SU-DHL-6 (cell line): ENCODE data around the gene RABGGTA.

ENCODE experiments used
- H2AFZ ChIP-seq: fragments of 200-600 bp; sonication (generic); 2 replicates; pipeline ENCODE4 v1.6.1; 2014; ENCODE audit warnings: low read depth, mild to moderate bottlenecking, moderate library complexity, mixed read lengths, antibody characterized with exemption, low read length; ENCODE audit not compliant: severe bottlenecking
- H3F3A ChIP-seq: fragments of 200-600 bp; shearing (Covaris generic); 2 replicates; pipeline ENCODE4 v1.6.0; 2016; ENCODE audit warnings: antibody characterized with exemption, mild to moderate bottlenecking; ENCODE audit not compliant: insufficient read depth
- H3K27ac ChIP-seq: fragments of 200-600 bp; sonication (generic); 2 replicates; pipeline ENCODE4 v1.5.1; 2016; ENCODE audit warnings: low read depth, mild to moderate bottlenecking, low read length, moderate library complexity, mixed read lengths
- H3K27me3 ChIP-seq: fragments of 200-600 bp; sonication (generic), shearing (Covaris generic); 2 replicates; pipeline ENCODE4 v1.6.0; 2014; ENCODE audit warnings: mild to moderate bottlenecking, low read length
- H3K36me3 ChIP-seq: fragments of 200-600 bp; sonication (generic); 2 replicates; pipeline ENCODE4 v1.6.1; 2014; ENCODE audit warnings: mild to moderate bottlenecking, low read length, mixed read lengths
- H3K4me2 ChIP-seq: fragments of 300-600, 200-600 bp; shearing (Covaris generic), sonication (generic); 2 replicates; pipeline ENCODE4 v1.6.0; 2014; ENCODE audit warnings: low read length, low read depth, mild to moderate bottlenecking; ENCODE audit not compliant: poor library complexity, severe bottlenecking
- H3K4me3 ChIP-seq: fragments of 200-600 bp; sonication (generic); 2 replicates; pipeline ENCODE4 v1.5.1; 2014; ENCODE audit warnings: antibody characterized with exemption, low read length, mild to moderate bottlenecking, mixed read lengths; ENCODE audit not compliant: insufficient read depth, poor library complexity, severe bottlenecking
- H3K79me2 ChIP-seq: fragments of 200-600 bp; sonication (generic); 2 replicates; pipeline ENCODE4 v1.6.1; 2014; ENCODE audit warnings: mild to moderate bottlenecking, low read length, moderate library complexity; ENCODE audit not compliant: insufficient read depth
- H3K9ac ChIP-seq: fragments of 200-600 bp; sonication (generic); 2 replicates; pipeline ENCODE4 v1.7.0; 2014; ENCODE audit warnings: mild to moderate bottlenecking, low read length
- H3K9me2 ChIP-seq: fragments of 200-600 bp; sonication (generic); replicated peaks from 2 replicates; pipeline ENCODE4 v1.6.1; 2014; ENCODE audit warnings: low read length; ENCODE audit not compliant: insufficient read depth
- H3K9me3 ChIP-seq: fragments of 200-600 bp; sonication (generic); 2 replicates; pipeline ENCODE4 v1.6.1; 2014; ENCODE audit warnings: low read length, mixed read lengths; ENCODE audit not compliant: insufficient read depth
- H4K20me1 ChIP-seq: fragments of 200-600 bp; sonication (generic); 2 replicates; pipeline ENCODE4 v1.6.1; 2014; ENCODE audit warnings: low read depth, mild to moderate bottlenecking, antibody characterized with exemption, low read length, moderate library complexity, mixed read lengths
- EZH2phosphoT487 ChIP-seq: fragments of 200-600 bp; sonication (generic), shearing (Covaris generic); conservative IDR thresholded peaks from 2 replicates; pipeline ENCODE4 v1.6.1; 2018; ENCODE audit warnings: mild to moderate bottlenecking, antibody characterized with exemption, low read length, moderate library complexity, mixed read lengths
- TF ChIP-seq, protein P1 (sequence below): fragments of 200-600 bp; sonication (generic); IDR thresholded peaks from one replicate; pipeline ENCODE4 v1.5.1; 2017; ENCODE audit warnings: antibody characterized with exemption, mild to moderate bottlenecking, low read length, moderate library complexity; ENCODE audit not compliant: insufficient read depth, poor library complexity, severe bottlenecking

The RABGGTA gene

DNA sequence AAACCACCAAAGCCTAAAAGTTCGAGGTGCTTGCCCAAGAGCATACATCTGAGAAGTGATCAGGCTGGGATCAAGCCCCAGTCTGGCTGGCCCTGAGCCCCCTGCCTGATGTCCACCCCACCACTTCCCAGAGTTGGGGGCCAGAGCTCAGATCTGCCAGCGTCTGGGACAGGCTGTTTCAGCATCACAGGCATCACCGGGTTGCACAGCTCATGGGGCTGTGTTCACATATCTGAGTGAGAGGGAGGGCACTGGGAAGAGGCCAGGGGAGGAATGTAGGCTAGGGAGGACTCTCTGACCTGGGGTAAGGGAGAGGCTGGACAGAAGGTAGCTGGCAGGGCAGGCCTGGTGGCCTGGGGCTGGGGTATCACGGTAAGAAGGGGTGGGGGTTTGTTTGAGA lies 14.4 kb downstream of the RABGGTA start:
- Histone ChIP-seq H3K4me2 (no peak overlapping the region), H4K20me1 (no peaks in the 10 kb centered on the region), H3K36me3 (no peaks in the 10 kb centered on the region), H3K27ac (no peak overlapping the region), H3K9ac (no peak overlapping the region), H3K79me2 (no peaks in the 10 kb centered on the region), H3F3A (no peaks in the 10 kb centered on the region), H3K9me2 (no peaks in the 10 kb centered on the region), H3K9me3 (no peaks in the 10 kb centered on the region), H3K27me3 (no peaks in the 10 kb centered on the region), H3K4me3 (no peak overlapping the region), H2AFZ (no peak overlapping the region)
- no peak for TF ChIP-seq EZH2phosphoT487
- TF ChIP-seq, protein P1, sequence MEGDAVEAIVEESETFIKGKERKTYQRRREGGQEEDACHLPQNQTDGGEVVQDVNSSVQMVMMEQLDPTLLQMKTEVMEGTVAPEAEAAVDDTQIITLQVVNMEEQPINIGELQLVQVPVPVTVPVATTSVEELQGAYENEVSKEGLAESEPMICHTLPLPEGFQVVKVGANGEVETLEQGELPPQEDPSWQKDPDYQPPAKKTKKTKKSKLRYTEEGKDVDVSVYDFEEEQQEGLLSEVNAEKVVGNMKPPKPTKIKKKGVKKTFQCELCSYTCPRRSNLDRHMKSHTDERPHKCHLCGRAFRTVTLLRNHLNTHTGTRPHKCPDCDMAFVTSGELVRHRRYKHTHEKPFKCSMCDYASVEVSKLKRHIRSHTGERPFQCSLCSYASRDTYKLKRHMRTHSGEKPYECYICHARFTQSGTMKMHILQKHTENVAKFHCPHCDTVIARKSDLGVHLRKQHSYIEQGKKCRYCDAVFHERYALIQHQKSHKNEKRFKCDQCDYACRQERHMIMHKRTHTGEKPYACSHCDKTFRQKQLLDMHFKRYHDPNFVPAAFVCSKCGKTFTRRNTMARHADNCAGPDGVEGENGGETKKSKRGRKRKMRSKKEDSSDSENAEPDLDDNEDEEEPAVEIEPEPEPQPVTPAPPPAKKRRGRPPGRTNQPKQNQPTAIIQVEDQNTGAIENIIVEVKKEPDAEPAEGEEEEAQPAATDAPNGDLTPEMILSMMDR: no peak

DNA sequence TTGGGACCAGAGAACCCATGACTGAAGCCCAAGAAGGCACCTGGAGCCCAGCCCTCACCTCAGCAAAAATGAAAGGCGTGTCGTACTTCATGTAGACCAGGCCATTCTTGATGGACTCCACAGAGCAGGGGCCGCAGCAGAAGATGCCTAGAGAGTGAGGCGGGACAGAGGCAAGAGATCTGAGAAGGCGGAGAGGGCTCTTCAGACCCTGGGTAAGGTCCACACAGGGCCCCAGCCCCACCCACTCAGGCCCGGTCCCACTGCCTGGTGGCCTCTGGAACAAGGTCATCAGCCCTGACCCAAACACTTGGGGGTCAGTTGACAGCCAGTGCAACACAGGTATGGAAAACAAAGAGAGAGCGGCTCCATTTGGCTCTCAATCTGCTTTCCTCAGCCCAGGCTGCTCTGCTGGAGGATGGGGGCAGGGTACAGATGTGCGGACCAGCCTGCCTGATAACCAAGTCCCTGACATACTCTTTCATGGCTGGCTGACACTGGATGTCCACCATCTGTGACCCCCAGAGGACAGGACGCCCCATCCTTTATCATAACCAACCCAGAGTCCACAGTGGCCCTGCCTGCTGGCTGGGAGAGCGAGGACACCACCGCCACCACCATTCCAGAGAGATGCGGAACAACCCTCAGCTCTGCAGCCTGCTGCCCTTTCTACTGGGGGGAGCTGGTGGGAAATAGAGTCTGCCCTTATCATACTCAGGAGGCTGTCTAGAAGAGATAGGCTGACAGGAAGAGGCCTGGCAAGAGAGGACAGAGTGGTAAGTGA lies 15.3 kb downstream of the RABGGTA start:
- H3K79me2 ChIP-seq: no peaks in the 10 kb centered on the region
- no peaks in the 10 kb centered on the region for H3K9me2 ChIP-seq
- no peaks in the 10 kb centered on the region for H4K20me1 ChIP-seq
- no peak overlapping the region for H3K9ac ChIP-seq
- no peak for TF ChIP-seq EZH2phosphoT487
- TF ChIP-seq, protein P1: no peak
- H3K9me3 ChIP-seq: no peaks in the 10 kb centered on the region
- no peak overlapping the region for H3K4me3 ChIP-seq
- H3K27me3 ChIP-seq: no peaks in the 10 kb centered on the region
- H3K27ac ChIP-seq: no peak overlapping the region
- no peaks in the 10 kb centered on the region for H3F3A ChIP-seq
- no peak overlapping the region for H3K4me2 ChIP-seq
- H3K36me3 ChIP-seq: no peaks in the 10 kb centered on the region
- H2AFZ ChIP-seq: no peak overlapping the region

DNA sequence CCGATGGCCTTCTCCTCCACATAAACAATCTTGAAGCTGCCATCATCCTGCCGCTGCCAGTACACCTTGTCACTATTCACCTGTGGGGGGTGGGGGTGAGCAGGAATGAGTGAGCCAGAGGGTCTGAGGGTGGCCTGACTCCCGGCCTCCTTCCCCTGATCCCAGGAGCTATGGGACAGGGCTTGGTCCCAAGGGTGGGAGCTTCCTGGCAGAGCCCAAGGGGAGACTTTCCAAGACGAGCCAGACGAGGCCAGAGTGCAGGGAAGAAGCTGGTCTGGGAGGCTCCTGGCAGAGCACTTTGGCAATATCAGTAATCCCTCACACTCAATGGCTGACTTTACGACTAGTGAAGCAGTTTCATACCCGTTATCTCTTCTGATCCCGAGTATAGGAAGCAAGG lies 16.0 kb downstream of the RABGGTA start:
- no peaks in the 10 kb centered on the region for H3K79me2 ChIP-seq
- no peak overlapping the region for H3K9ac ChIP-seq
- H3F3A ChIP-seq: no peaks in the 10 kb centered on the region
- no peaks in the 10 kb centered on the region for H4K20me1 ChIP-seq
- H3K9me2 ChIP-seq: no peaks in the 10 kb centered on the region
- H3K4me3 ChIP-seq: no peak overlapping the region
- no peak overlapping the region for H3K4me2 ChIP-seq
- H3K27me3 ChIP-seq: no peaks in the 10 kb centered on the region
- no peaks in the 10 kb centered on the region for H3K9me3 ChIP-seq
- no peak for TF ChIP-seq EZH2phosphoT487
- TF ChIP-seq, protein P1: no peak
- no peak overlapping the region for H3K27ac ChIP-seq
- no peaks in the 10 kb centered on the region for H3K36me3 ChIP-seq
- no peak overlapping the region for H2AFZ ChIP-seq
